ENCODE results near the gene CSF2RB. TPM values are rescaled to one million over a fixed set of nuclear protein-coding genes. Genes with fewer than 3 reads are reported as not detected.

CSF2RB gene
- total RNA-seq, 1 experiment from 2014 or later, result not detected

DNA sequence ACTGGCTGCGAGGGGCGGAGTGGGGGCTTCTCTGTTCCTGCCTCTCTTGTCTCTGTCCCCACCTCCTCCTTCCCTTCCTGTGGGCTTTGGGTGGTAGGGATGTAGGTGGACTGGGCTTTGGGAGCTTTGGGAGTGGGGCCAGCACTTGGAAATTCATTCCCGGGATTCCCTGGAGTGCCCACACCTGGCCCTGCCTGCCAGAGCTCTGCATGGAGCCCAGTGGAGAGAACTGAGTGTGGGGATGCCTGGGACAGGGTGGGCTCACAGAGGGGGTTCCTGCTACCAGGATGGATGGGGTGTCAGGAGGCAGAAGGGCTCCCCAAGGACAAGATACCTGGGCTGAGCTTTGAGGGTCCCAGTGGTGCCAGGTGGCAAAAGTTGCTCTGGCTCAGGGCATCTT lies 22.3 kb downstream of the CSF2RB start:
- H2BK5ac ChIP-seq (ENCODE audit: insufficient read length, low read length), result no peak overlapping the region
- no peak overlapping the region for H2BK120ac ChIP-seq (ENCODE audit: low read depth, low read length, poor library complexity, severe bottlenecking)
- no peak overlapping the region for H3K4ac ChIP-seq (ENCODE audit: low read depth, low read length)
- H3T11ph ChIP-seq (ENCODE audit: low read length), result no peak overlapping the region
- H3K79me1 ChIP-seq (ENCODE audit: insufficient read depth, low read depth, low read length, poor library complexity, severe bottlenecking), result no peaks in the 10 kb centered on the region
- H3K9ac ChIP-seq (ENCODE audit: extremely low read depth, insufficient read length, low read length), result no peak overlapping the region
- no peak overlapping the region for H2BK20ac ChIP-seq (ENCODE audit: low read depth, low read length, poor library complexity, severe bottlenecking)
- no peak overlapping the region for H2BK12ac ChIP-seq (ENCODE audit: insufficient read length, low read depth, low read length)
- H4K5ac ChIP-seq (ENCODE audit: insufficient read length, low read depth, low read length), result no peak overlapping the region
- Mint-ChIP-seq H3K4me1 (peaks cover 0 to 3% of the 10 kb centered on the region in 2 experiments; a peak in 2 of 4 replicates), H3K9me3 (no peaks in the 10 kb centered on the region; a peak in 1 of 5 replicates), H3K4me3 (no peak overlapping the region), H3K27me3 (ENCODE audit: low read depth) (peaks cover 21% of the 10 kb centered on the region), H3K27ac (peak overlapping the region in 1 of 3 experiments; percentile 90; a peak in 2 of 7 replicates), H3K36me3 (ENCODE audit: insufficient read depth in 1 of 3, low read depth in 3 of 3) (no peaks in the 10 kb centered on the region)
- no peak overlapping the region for H3K27ac ChIP-seq (ENCODE audit: insufficient read length, low read depth, low read length)
- H3K23me2 ChIP-seq (ENCODE audit: insufficient read length, low read depth, low read length, poor library complexity, severe bottlenecking), result no peaks in the 10 kb centered on the region
- H3K56ac ChIP-seq (ENCODE audit: insufficient read length, low read depth, low read length), result no peak overlapping the region
- H3K23ac ChIP-seq (ENCODE audit: insufficient read length, low read depth, low read length), result no peak overlapping the region
- no peak overlapping the region for H2AK5ac ChIP-seq (ENCODE audit: insufficient read length, low read length)
- TF ChIP-seq, protein P1, sequence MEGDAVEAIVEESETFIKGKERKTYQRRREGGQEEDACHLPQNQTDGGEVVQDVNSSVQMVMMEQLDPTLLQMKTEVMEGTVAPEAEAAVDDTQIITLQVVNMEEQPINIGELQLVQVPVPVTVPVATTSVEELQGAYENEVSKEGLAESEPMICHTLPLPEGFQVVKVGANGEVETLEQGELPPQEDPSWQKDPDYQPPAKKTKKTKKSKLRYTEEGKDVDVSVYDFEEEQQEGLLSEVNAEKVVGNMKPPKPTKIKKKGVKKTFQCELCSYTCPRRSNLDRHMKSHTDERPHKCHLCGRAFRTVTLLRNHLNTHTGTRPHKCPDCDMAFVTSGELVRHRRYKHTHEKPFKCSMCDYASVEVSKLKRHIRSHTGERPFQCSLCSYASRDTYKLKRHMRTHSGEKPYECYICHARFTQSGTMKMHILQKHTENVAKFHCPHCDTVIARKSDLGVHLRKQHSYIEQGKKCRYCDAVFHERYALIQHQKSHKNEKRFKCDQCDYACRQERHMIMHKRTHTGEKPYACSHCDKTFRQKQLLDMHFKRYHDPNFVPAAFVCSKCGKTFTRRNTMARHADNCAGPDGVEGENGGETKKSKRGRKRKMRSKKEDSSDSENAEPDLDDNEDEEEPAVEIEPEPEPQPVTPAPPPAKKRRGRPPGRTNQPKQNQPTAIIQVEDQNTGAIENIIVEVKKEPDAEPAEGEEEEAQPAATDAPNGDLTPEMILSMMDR (conservative IDR thresholded peaks at IDR 0.05), result no peak
- no peak overlapping the region for H4K8ac ChIP-seq (replicated peaks; ENCODE audit: insufficient read length, low read depth, low read length)
- no peak overlapping the region for H3K4me2 ChIP-seq (ENCODE audit: insufficient read depth, insufficient read length, low read length)
- no peak overlapping the region for H2BK15ac ChIP-seq (ENCODE audit: low read depth, low read length)
- H3K9me3 ChIP-seq (ENCODE audit: control insufficient read depth, low read depth, low read length), result no peaks in the 10 kb centered on the region
- no peaks in the 10 kb centered on the region for H4K20me1 ChIP-seq (ENCODE audit: control insufficient read depth, insufficient read depth, insufficient read length)
- no peaks in the 10 kb centered on the region for H3K79me2 ChIP-seq (ENCODE audit: insufficient read depth, low read length)
- H3K4me1 ChIP-seq (ENCODE audit: insufficient read depth, low read length), result no peaks in the 10 kb centered on the region
- H3K27me3 ChIP-seq (ENCODE audit: insufficient read depth, low read length), result no peaks in the 10 kb centered on the region
- no peak overlapping the region for H3K18ac ChIP-seq (ENCODE audit: insufficient read length, low read depth, low read length)
- H3K14ac ChIP-seq (ENCODE audit: insufficient read depth, low read length), result no peak overlapping the region; the same call in 1 of the 2 replicates
- H2AFZ ChIP-seq (ENCODE audit: low read length), result no peak overlapping the region
- DNase-seq, result no peak
- no CpG with 5 or more reads among the region's 3 CpGs for WGBS (ENCODE audit: extremely low coverage, insufficient read length, low lambda C conversion rate)
- H4K91ac ChIP-seq (ENCODE audit: insufficient read length, low read depth, low read length), result no peak overlapping the region
